Stomach smooth muscle (tissue), 2 donors: Measurements from ENCODE around the gene ZG16.
"Not testable (repeated sequence)": the region's sequence is repeated elsewhere in the genome, so short reads cannot be mapped to it uniquely, and the experiment has no call there.

Source experiments
- H3K27ac ChIP-seq: one replicate; pipeline ENCODE4 v1.7.0; 2013; ENCODE audit warnings: mild to moderate bottlenecking, low read length, inconsistent platforms
- H3K27me3 ChIP-seq, 2 donors: one replicate each; pipeline ENCODE4 v1.7.0; 2013; ENCODE audit warnings: low read length in 2 of 2; ENCODE audit not compliant: insufficient read depth in 2 of 2, control insufficient read depth in 1 of 2
- H3K36me3 ChIP-seq, 2 donors: one replicate each; pipeline ENCODE4 v1.7.0; 2013; ENCODE audit warnings: low read length in 2 of 2; ENCODE audit not compliant: control insufficient read depth in 2 of 2, insufficient read depth in 2 of 2
- H3K4me1 ChIP-seq: one replicate; pipeline ENCODE4 v1.7.0; 2013; ENCODE audit warnings: low read length; ENCODE audit not compliant: control insufficient read depth, insufficient read depth
- H3K4me3 ChIP-seq, 2 donors: one replicate each; pipeline ENCODE4 v1.7.0; 2013; ENCODE audit warnings: low read length in 2 of 2
- H3K9ac ChIP-seq, 2 donors: one replicate each; pipeline ENCODE4 v1.7.0; 2013; ENCODE audit warnings: low read length in 2 of 2, mild to moderate bottlenecking in 1 of 2
- H3K9me3 ChIP-seq, 2 donors: one replicate each; pipeline ENCODE4 v1.7.0; 2013; ENCODE audit warnings: low read length in 2 of 2; ENCODE audit not compliant: control insufficient read depth in 2 of 2
- donor health status: healthy.
- donor health status: Pancreatic carcinoma.

The ZG16 gene

DNA sequence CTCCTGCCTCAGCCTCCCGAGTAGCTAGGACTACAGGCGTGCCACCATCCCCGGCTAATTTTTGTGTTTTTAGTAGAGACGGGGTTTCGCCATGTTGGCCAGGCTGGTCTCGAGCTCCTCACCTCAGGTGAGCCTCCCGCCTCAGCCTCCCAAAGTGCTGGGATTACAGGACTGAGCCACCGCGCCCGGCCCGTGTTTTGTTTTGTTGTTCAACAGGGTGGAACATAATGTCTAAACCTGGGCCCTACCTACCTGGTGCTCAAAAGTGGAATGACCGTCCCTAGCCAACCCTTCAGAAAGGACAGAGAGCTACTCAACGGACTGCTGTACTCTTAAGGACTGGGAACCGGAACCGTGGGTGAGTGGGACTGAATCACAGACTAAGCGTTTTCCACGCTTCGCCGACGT is 11.7 kb downstream of the ZG16 start:
- no peaks in the 10 kb centered on the region for H3K36me3 ChIP-seq
- peak overlapping the region; percentile 91 to 93 for H3K4me3 ChIP-seq
- no peaks in the 10 kb centered on the region for H3K27me3 ChIP-seq
- H3K4me1 ChIP-seq = peaks cover 22% of the 10 kb centered on the region
- H3K9me3 ChIP-seq = no peaks in the 10 kb centered on the region
- peak overlapping the region; percentile 78 to 95 for H3K9ac ChIP-seq
- H3K27ac ChIP-seq = peak overlapping the region; percentile 90

DNA sequence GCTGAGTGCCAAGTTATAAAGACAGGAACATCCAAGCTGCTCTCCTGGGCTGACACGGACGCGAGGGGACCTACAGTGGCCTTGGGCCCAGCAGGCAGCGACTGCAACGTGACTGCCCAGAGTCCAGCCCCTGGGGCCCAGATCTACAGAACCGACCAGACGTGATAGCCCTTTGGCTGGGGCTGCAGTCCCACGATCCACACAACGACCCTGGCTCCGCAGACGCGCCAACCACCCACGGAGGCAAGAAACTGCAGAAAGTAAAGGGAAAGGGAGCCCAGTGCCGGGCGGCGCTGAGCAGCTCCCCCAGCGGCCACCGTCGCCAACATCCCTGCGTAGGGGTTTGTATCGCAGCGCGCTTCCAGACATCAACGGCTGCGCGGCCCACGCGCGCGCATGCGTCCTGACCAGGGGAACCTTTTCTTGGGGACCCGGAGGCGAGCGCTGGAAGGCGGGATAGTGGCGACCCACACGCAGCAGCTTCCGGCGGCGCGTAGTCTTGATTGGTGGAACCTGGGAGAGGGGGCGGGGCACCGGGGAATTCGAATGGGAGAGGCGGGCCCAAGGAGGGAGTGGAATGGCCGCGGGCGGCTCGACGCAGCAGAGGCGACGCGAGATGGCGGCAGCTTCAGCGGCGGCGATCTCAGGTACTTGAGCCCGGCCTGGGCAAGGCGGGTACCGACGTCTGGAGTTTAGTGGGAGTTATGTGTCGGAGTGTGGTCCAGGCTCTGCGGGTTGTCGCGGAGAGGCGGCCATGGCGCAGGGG is 12.3 kb downstream of the ZG16 start, which contains the start of gene KIF22:
KIF22 (plus strand) TSS at position 569 of the 766 bp plus-strand sequence; CDS start at position 578, 9 bp downstream.
- H3K9ac ChIP-seq = peak within 1 kb of the TSS; percentile 78 to 95
- no peaks in the 10 kb centered on the region for H3K27me3 ChIP-seq
- no peaks in the 10 kb centered on the region for H3K36me3 ChIP-seq
- H3K9me3 ChIP-seq = no peaks in the 10 kb centered on the region
- H3K4me3 ChIP-seq = peak within 1 kb of the TSS; percentile 91 to 93
- peaks cover 17% of the 10 kb centered on the region for H3K4me1 ChIP-seq
- peak within 1 kb of the TSS; percentile 90 for H3K27ac ChIP-seq

DNA sequence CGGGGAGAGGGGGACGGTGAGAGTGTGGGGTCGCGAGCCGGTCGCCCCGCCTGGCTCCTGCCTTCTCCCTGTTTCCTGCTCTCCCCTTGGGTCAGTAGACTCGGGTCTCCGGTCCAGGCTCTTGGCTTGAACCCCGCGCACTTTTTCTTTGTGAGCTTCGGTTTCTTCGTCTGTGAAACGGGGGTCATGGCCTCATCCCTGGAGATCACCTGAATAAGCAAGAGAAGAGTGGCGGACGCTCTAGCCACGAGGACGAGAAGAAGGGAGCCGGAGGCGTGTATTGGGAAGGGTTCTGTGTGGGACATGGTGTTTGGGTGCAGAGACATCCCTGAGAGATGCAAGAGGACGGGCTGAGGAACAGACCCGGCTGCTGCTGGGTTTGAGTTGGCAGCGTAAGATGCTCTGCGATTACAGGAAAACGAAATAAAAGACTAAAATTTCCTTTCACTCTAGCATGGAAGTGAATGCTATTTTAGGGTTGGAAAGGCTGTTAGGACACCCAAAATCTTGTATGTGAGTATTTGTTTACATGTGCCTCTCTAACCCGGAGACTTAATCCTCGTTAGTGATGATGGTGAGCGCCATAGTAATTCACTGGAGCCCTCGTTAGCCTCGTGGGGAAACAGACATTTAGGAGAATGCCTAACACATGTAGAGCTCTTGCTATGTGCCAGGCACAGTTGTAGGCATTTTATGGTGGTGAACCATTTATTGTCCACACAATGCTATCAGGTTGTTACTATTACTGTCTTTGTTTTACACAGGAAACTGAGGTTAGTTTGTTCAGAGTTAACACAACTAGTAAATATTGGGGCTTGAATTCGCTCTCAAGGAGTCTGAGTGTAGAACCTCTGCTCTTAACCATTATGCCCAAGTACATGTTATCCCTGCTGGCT is 13.1 kb downstream of the ZG16 start:
- Histone ChIP-seq H3K4me3 (peak overlapping the region; percentile 77 to 91), H3K27me3 (no peaks in the 10 kb centered on the region), H3K9ac (peak overlapping the region; percentile 59 to 64), H3K4me1 (peaks cover 17% of the 10 kb centered on the region), H3K9me3 (no peaks in the 10 kb centered on the region), H3K36me3 (no peaks in the 10 kb centered on the region), H3K27ac (no peak overlapping the region)

DNA sequence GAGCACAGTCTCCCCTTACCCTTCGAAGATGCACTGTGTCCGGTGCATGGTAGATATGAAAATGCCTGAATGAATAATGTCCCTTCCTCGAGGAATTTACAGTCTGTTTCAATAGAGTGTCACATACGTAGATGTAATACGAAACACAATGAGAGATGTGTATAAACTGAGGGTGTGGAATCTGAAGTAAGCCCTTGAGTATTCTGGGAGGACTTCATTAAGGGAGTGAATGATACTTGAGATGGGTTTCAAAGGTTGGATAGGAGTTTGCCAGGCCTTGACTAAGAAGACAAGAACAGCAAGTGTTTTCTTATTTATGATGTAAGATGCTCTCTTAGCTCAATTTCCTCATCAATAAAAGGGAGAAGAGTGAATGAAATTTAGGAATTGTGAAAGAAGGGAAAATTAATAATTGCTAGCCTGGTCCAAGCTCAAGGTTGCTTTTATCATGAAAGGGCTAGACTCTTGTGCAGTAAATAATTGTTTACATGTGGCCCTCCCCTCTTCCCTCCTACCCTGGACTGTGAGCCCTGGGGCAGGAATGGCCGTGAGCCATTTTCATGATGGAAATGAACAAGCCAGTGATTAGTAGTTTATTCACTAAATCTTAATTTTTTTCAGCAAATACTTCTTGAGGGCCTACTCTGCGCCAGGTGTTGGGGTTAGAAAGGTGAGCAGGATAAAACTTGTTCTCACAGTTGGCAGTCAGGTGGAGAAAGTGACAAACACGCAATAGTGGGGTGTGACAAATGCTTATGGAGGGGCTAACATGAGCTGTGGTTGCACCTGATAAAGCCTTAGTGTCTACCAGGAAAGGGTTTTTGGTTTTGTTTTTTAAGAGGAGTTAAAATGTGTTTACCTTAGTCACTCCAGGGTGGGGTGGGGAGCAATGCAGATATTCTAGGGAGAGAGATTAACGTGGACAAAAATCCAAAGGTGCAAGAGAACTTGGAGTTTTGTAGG is 14.1 kb downstream of the ZG16 start:
- Histone ChIP-seq H3K27me3 (no peaks in the 10 kb centered on the region), H3K9ac (no peak overlapping the region), H3K27ac (no peak overlapping the region), H3K36me3 (peaks cover 0 to under 1% of the 10 kb centered on the region in 2 donors), H3K4me1 (peaks cover 17% of the 10 kb centered on the region), H3K4me3 (peak overlapping the region; percentile 77 to 91), H3K9me3 (no peaks in the 10 kb centered on the region)

DNA sequence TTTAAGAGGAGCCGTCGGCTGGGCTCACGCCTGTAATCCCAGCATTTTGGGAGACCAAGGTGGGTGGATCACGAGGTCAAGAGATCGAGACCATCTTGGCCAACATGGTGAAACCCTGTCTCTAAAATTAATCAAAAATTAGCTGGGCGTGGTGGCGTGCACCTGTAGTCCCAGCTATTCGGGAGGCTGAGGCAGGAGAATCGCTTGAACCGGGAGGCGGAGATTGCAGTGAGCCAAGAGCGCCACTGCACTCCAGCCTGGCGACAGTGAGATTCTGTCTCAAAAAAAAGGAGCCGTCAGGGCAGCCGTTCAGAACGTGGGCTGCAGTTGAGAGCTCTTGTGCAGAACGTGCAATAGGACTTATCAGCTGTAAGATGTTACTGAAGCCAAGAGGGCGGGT is 15.1 kb downstream of the ZG16 start:
- H3K9ac ChIP-seq = not testable (repeated sequence)

DNA sequence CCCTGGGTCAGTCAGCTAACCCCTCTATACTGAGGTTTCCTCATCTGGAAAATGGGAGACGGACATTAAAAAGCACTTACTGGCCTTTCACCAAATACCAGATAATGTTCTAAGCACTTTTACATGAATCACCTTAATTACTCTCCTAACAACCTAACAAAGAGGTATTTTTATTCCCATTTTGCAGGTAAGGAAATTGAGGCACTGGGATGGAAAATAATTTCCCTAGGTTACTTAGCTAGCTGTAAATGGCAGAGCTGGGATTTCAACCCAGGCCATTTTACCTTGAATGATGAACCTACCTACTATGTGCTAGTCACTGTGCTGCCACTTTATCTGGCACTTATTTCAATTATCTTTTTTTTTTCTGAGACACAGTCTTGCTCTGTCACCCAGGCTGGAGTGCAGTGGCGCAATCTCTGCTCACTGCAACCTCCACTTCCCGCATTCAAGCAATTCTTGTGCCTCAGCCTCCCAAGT is 16.2 kb downstream of the ZG16 start:
- no peaks in the 10 kb centered on the region for H3K9me3 ChIP-seq
- H3K9ac ChIP-seq = no peak overlapping the region
- no peak overlapping the region for H3K27ac ChIP-seq
- H3K4me3 ChIP-seq = no peak overlapping the region
- peaks cover 17% of the 10 kb centered on the region for H3K4me1 ChIP-seq
- peaks cover 13 to 18% of the 10 kb centered on the region in 2 donors for H3K36me3 ChIP-seq
- no peaks in the 10 kb centered on the region for H3K27me3 ChIP-seq

More for the DNA sequence above, 15.1 kb downstream of the ZG16 start:
- not testable (repeated sequence) for H3K9me3 ChIP-seq, H3K4me3 ChIP-seq, H3K27ac ChIP-seq, H3K27me3 ChIP-seq, H3K36me3 ChIP-seq
- H3K4me1 ChIP-seq = peaks cover 17% of the 10 kb centered on the region

DNA sequence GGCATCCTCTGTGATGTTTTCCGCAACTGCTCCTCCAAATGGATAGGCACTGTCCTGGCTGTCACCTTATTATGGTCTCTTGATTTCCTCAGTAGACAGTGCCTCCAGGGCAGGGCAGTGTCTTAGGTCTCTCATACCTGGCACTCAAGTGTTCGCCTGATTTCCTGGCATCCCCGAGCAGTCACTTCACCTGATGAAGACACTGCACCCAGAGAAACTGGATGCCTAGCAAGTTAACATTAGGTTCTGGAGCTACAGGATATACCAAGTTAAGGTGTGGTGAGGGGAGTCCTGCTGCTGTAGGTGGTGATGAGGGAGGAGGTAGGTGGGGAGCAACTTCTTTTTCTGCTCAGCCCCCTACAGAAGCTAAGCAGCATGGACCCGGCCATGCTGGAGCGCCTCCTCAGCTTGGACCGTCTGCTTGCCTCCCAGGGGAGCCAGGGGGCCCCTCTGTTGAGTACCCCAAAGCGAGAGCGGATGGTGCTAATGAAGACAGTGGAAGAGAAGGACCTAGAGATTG is 24.4 kb downstream of the ZG16 start:
- no peak overlapping the region for H3K9ac ChIP-seq
- peaks cover 20% of the 10 kb centered on the region for H3K4me1 ChIP-seq
- peak overlapping the region; percentile 97 for H3K27ac ChIP-seq
- peaks cover 17 to 25% of the 10 kb centered on the region in 2 donors for H3K36me3 ChIP-seq
- H3K9me3 ChIP-seq = no peaks in the 10 kb centered on the region
- H3K4me3 ChIP-seq = no peak overlapping the region
- H3K27me3 ChIP-seq = no peaks in the 10 kb centered on the region

DNA sequence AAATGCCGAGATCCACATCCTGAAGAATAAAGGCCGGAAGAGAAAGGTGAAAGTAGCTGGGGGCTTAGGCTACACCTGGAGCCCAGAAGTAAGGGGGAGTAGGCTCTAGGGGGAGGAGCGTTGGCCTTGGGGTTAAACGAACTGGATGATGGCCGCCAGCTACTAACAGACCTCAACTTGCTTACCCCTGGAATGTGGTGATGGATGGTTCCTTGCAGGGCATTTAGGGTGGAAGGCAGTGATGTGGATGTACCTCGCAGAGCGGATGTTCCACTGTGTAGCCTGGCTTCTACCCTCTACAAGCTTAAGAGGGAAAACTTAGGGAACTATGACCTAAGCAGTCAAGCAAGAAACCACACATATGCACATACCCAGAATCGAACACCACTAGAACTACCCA is 26.0 kb downstream of the ZG16 start:
- Histone ChIP-seq H3K9me3 (no peaks in the 10 kb centered on the region), H3K4me3 (peak overlapping the region; percentile 85 to 88), H3K27me3 (no peaks in the 10 kb centered on the region), H3K36me3 (peaks cover 9 to 10% of the 10 kb centered on the region in 2 donors), H3K9ac (peak overlapping the region in 1 of 2 donors; percentile 96), H3K27ac (peak overlapping the region; percentile 97), H3K4me1 (peaks cover 35% of the 10 kb centered on the region)

DNA sequence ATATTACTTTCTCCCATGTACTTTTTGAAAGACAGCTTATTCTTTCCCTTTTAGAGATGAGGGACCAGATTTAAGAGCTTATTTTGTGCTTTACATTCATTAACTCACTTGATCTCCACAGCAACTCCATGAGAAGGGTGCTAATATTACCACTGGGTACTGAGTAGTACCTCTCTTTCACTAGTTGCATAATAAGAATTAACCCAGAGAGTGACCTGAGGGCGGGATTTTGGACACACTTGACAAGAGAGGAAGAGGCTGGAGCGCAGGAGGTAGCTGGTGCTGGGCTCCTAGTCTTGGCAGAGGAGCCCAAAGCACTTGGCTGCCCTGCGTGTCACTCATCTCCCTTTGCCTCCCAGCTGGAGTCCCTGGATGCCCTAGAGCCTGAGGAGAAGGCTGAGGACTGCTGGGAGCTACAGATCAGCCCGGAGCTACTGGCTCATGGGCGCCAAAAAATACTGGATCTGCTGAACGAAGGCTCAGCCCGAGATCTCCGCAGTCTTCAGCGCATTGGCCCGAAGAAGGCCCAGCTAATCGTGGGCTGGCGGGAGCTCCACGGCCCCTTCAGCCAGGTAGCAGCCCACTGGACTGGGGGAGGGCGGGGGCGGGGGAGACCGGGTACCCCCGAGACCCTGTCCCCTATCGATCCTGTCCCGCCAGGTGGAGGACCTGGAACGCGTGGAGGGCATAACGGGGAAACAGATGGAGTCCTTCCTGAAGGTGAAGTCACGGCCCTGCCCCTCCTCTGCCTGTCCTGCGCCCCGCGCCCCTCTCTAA is 26.6 kb downstream of the ZG16 start:
- peak overlapping the region; percentile 97 for H3K27ac ChIP-seq
- H3K4me1 ChIP-seq = peaks cover 41% of the 10 kb centered on the region
- peak overlapping the region; percentile 96 to 97 for H3K9ac ChIP-seq
- H3K27me3 ChIP-seq = no peaks in the 10 kb centered on the region
- H3K36me3 ChIP-seq = peaks cover 3% of the 10 kb centered on the region in 2 donors
- peak overlapping the region; percentile 85 to 88 for H3K4me3 ChIP-seq
- H3K9me3 ChIP-seq = no peaks in the 10 kb centered on the region
